Esophagus squamous epithelium (tissue), 5 donors: ENCODE results near the gene PLXNC1. TPM values are rescaled to one million over a fixed set of nuclear protein-coding genes. Genes with fewer than 3 reads are reported as not detected.

Experiments
- DNase-seq: peaks from one replicate; lab custom pipeline; 2025; lab: John Stamatoyannopoulos, UW
- H3K27ac ChIP-seq, 4 donors: fragments of 200-600 bp; sonication (generic); one replicate each; pipeline ENCODE4 v1.5.1; 2016 to 2019; ENCODE audit warnings: mild to moderate bottlenecking in 1 of 4
- H3K27me3 ChIP-seq, 4 donors: fragments of 200-600 bp; sonication (generic); 1 replicate in 3 of 4; 2 replicates in 1 of 4; pipeline versions ENCODE4 v1.5.1 to v1.6.0; 2017 to 2021; ENCODE audit warnings: antibody characterized with exemption in 1 of 4
- H3K36me3 ChIP-seq, 3 donors: fragments of 200-600 bp; sonication (generic); one replicate each; pipeline ENCODE4 v1.5.1; 2016 to 2019
- H3K4me1 ChIP-seq, 3 donors: fragments of 200-600 bp; sonication (generic); one replicate each; pipeline ENCODE4 v1.5.1; 2017 to 2019
- H3K4me3 ChIP-seq, 4 donors: fragments of 200-600 bp; sonication (generic); 1 replicate in 3 of 4; 2 replicates in 1 of 4; pipeline ENCODE4 v1.5.1; 2016 to 2019; ENCODE audit warnings: mild to moderate bottlenecking in 2 of 4, moderate library complexity in 1 of 4
- H3K9me3 ChIP-seq, 3 donors: fragments of 200-600 bp; sonication (generic); one replicate each; pipeline ENCODE4 v1.5.1; 2016 to 2019
- POLR2A ChIP-seq, 4 donors: fragments of 450-650 bp; IDR thresholded peaks; one replicate each; pipeline ENCODE4 v1.6.1; 2017; ENCODE audit warnings: antibody characterized with exemption in 4 of 4, mild to moderate bottlenecking in 4 of 4, moderate library complexity in 3 of 4
- WGBS, 2 donors: methylation state at CpG; one replicate each; pipeline ENCODE4 v1.1.5; 2018; 5-methylcytosine and 5-hydroxymethylcytosine counted together
- intact Hi-C: fragments of 100-400 bp; cut with DNase I; formaldehyde crosslinking; loops from one replicate; pipeline ENCODE4 v1.15.0; 2022
- total RNA-seq, 4 donors: library from RNA; depleted of rRNA; stranded (reverse); fragments of >200 nt; gene quantifications; one replicate each; pipeline ENCODE4 v1.1.0, GENCODE V29; 2016
- TF ChIP-seq, protein P1 (sequence below), 6 experiments: fragments of 450-650 bp in 4 of 6; fragments of 200-600 bp in 2 of 6; sonication (generic) in 2 of 6; IDR thresholded peaks; one replicate each; pipeline ENCODE4 v1.5.1; 2016 to 2019; ENCODE audit warnings: antibody characterized with exemption in 6 of 6, mild to moderate bottlenecking in 4 of 6, moderate library complexity in 4 of 6
- donor health status: DM: yes; HTN: yes; CAD: no.

Gene PLXNC1
- total RNA-seq, 4 donors from 2014 or later, result 1.0 to 6.7 (median 2.6) TPM

GRCh38 chr12:94179723-94180122, 31.3 kb downstream of the PLXNC1 start:
- H3K9me3 ChIP-seq, result peaks cover 0 to 9% (median 5%) of the 10 kb centered on the region in 3 donors
- 59 to 65% methylated on average over 3 of the region's 3 CpGs for WGBS, 2 donors
- peaks cover 0 to 14% (median 0%) of the 10 kb centered on the region in 4 donors for H3K27me3 ChIP-seq
- no peaks in the 10 kb centered on the region for H3K4me1 ChIP-seq
- intact Hi-C loops, result no loop called here
- H3K4me3 ChIP-seq, result no peak overlapping the region
- TF ChIP-seq, protein P1, sequence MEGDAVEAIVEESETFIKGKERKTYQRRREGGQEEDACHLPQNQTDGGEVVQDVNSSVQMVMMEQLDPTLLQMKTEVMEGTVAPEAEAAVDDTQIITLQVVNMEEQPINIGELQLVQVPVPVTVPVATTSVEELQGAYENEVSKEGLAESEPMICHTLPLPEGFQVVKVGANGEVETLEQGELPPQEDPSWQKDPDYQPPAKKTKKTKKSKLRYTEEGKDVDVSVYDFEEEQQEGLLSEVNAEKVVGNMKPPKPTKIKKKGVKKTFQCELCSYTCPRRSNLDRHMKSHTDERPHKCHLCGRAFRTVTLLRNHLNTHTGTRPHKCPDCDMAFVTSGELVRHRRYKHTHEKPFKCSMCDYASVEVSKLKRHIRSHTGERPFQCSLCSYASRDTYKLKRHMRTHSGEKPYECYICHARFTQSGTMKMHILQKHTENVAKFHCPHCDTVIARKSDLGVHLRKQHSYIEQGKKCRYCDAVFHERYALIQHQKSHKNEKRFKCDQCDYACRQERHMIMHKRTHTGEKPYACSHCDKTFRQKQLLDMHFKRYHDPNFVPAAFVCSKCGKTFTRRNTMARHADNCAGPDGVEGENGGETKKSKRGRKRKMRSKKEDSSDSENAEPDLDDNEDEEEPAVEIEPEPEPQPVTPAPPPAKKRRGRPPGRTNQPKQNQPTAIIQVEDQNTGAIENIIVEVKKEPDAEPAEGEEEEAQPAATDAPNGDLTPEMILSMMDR (IDR thresholded peaks at IDR 0.05), result no peak
- TF ChIP-seq POLR2A (IDR thresholded peaks at IDR 0.05), result no peak
- H3K36me3 ChIP-seq, result no peaks in the 10 kb centered on the region
- DNase-seq, result no peak
- no peak overlapping the region for H3K27ac ChIP-seq

- WGBS, 2 donors, result 65 to 71% methylated on average over 6 of the region's 6 CpGs
- Histone ChIP-seq H3K4me3 (no peak overlapping the region), H3K27ac (no peak overlapping the region), H3K27me3 (peaks cover 0 to 21% (median 0%) of the 10 kb centered on the region in 4 donors), H3K4me1 (no peaks in the 10 kb centered on the region), H3K36me3 (no peaks in the 10 kb centered on the region), H3K9me3 (peaks cover 0 to 9% (median 5%) of the 10 kb centered on the region in 3 donors)
- no peak for TF ChIP-seq POLR2A (IDR thresholded peaks at IDR 0.05)
- TF ChIP-seq, protein P1 (IDR thresholded peaks at IDR 0.05), result no peak
- no peak for DNase-seq
- intact Hi-C loops, result no loop called here
Observed at GRCh38 chr12:94180558-94181296, 32.4 kb downstream of the PLXNC1 start.

DNA sequence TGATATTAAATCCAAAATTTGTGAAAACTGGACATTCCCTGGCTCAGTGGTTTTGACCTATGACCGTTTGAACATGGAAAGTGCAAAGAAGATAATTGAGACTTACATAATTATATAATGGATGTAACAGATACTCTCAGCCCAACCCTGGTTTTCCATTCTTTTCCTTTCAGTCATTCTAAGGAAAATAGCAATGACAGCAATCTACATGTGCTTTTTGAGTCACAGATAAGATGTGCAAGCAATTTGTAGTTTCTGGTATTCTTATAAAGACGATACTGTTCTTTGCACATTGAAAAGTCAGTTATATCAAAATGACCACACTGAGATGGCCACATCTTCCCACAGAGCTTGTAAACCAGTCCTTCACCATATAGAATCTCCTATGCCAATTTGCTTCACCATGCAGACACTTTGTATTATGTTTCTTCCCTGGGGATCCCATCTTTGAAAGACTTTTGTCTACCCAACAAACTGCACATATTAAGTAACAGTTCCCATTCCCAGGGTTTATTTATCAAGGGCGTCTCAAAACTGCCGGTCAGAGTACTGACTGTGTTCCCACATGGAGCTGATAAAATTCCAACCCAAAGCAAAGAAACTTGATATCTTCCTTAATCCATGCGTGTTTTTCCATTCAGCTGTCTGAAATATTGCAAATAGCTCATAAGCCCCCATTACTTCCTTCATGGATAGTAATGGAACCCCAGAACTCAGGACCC, 34.8 kb downstream of the PLXNC1 start:
- no peak overlapping the region for H3K4me3 ChIP-seq
- H3K4me1 ChIP-seq, result peaks cover 0 to 14% (median 0%) of the 10 kb centered on the region in 3 donors
- no peak for DNase-seq
- H3K36me3 ChIP-seq, result no peaks in the 10 kb centered on the region
- no peak overlapping the region for H3K27ac ChIP-seq
- TF ChIP-seq, protein P1 (IDR thresholded peaks at IDR 0.05), result no peak
- TF ChIP-seq POLR2A (IDR thresholded peaks at IDR 0.05), result no peak
- 57 to 64% methylated on average over 5 of the region's 5 CpGs for WGBS, 2 donors
- intact Hi-C loops, result no loop called here
- peaks cover 0 to 36% (median 0%) of the 10 kb centered on the region in 4 donors for H3K27me3 ChIP-seq
- peaks cover 0 to 4% (median 0%) of the 10 kb centered on the region in 3 donors for H3K9me3 ChIP-seq

DNA sequence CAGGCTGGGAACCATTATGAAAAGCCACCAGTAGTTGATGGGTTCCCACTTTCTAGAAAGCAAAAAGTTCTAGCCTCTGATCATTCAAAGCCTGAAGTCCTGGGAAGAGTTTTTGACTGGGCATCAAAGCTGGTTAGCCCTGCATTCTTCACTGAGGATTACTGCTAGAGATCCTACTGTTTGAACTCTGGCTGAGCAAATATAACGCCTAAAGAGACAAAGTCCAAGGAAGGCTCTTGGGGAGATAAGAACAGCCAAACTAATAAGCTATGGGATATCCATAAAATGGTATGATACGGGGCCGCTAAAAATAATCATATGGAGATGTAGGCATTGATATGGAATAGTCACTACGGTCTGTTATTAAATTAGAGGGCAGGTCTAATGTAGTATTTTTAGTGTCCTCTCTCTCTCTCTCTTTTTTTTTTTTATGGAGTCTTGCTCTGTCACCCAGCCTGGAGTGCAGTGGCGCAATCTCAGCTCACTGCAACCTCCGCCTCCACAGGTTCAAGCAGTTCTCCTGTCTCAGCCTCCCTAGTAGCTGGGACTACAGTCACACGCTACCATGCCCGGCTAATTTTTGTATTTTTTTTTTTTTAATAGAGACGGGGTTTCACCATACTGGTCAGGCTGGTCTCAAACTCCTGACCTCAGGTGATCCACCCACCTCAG, 35.5 kb downstream of the PLXNC1 start:
- TF ChIP-seq POLR2A (IDR thresholded peaks at IDR 0.05), result no peak
- TF ChIP-seq, protein P1 (IDR thresholded peaks at IDR 0.05), result no peak
- intact Hi-C loops, result no loop called here
- no peak overlapping the region for H3K27ac ChIP-seq
- H3K36me3 ChIP-seq, result no peaks in the 10 kb centered on the region
- no peak overlapping the region for H3K4me3 ChIP-seq
- no peaks in the 10 kb centered on the region for H3K9me3 ChIP-seq
- 79 to 87% methylated on average over 9 of the region's 9 CpGs for WGBS, 2 donors
- peaks cover 0 to 40% (median 0%) of the 10 kb centered on the region in 4 donors for H3K27me3 ChIP-seq
- peaks cover 0 to 15% (median 0%) of the 10 kb centered on the region in 3 donors for H3K4me1 ChIP-seq
- no peak for DNase-seq
